Activated CD8-positive, alpha-beta memory T cell treated with anti-CD3 and anti-CD28 coated beads for 48 hours (primary cell): ENCODE results near the gene KBTBD8.

Experiments
- DNase-seq, 3 experiments: peaks; one replicate each; pipeline ENCODE4 v3.0.0-alpha.2; 2020; ENCODE audit warnings: low read depth in 2 of 3, low spot score in 2 of 3

The KBTBD8 gene

GRCh38 chr3:66996696-66997095 lies 1.4 kb upstream of the KBTBD8 start:
- DNase-seq = no peak

GRCh38 chr3:66997560-66998112 lies 471 bp upstream of the KBTBD8 start:
- no peak for DNase-seq

GRCh38 chr3:66998904-66999235 lies 763 bp downstream of the KBTBD8 start:
- DNase-seq = no peak

- no peak for DNase-seq
Observed at GRCh38 chr3:67000009-67000408, 1.9 kb downstream of the KBTBD8 start.

GRCh38 chr3:67001086-67001861 lies 3.2 kb downstream of the KBTBD8 start:
- DNase-seq = no peak

- DNase-seq = no peak
Observed at GRCh38 chr3:67005974-67006373, 7.9 kb downstream of the KBTBD8 start.

- no peak for DNase-seq
Observed at GRCh38 chr3:67006460-67006859, 8.4 kb downstream of the KBTBD8 start.

GRCh38 chr3:67008388-67008787 lies 10.3 kb downstream of the KBTBD8 start:
- no peak for DNase-seq

- no peak for DNase-seq
Observed at GRCh38 chr3:67009716-67010115, 11.6 kb downstream of the KBTBD8 start.

- no peak for DNase-seq
Observed at GRCh38 chr3:67011414-67012131, 13.5 kb downstream of the KBTBD8 start.

- DNase-seq = no peak
Observed at GRCh38 chr3:67012564-67012963, 14.5 kb downstream of the KBTBD8 start.

GRCh38 chr3:67015702-67016484 lies 17.8 kb downstream of the KBTBD8 start:
- DNase-seq = no peak

- no peak for DNase-seq
Observed at GRCh38 chr3:67016522-67017080, 18.5 kb downstream of the KBTBD8 start.

- no peak for DNase-seq
Observed at GRCh38 chr3:67017211-67017610, 19.1 kb downstream of the KBTBD8 start.

- no peak for DNase-seq
Observed at GRCh38 chr3:67018105-67018788, 20.1 kb downstream of the KBTBD8 start.

- DNase-seq = no peak
Observed at GRCh38 chr3:67018789-67019526, 20.9 kb downstream of the KBTBD8 start.

GRCh38 chr3:67028001-67028784 lies 30.1 kb downstream of the KBTBD8 start:
- DNase-seq = no peak

- DNase-seq = no peak
Observed at GRCh38 chr3:67030785-67031740, 33.0 kb downstream of the KBTBD8 start.
